K562 (cell line): Measurements from ENCODE around the gene GNG3. TPM values are rescaled to one million over a fixed set of nuclear protein-coding genes. Genes with fewer than 3 reads are reported as not detected.
A peak's percentile ranks its signal among the peaks of the same experiment; 100 is the strongest.

Experiments used
- FOXJ3 ChIP-seq: sonication (generic); formaldehyde crosslinking; IDR thresholded peaks from 2 replicates; pipeline ENCODE4 v1.4.0; 2020; ENCODE audit warnings: mild to moderate bottlenecking, missing genetic modification reagents
- IRF2 ChIP-seq: sonication (generic); formaldehyde crosslinking; IDR thresholded peaks from 2 replicates; pipeline ENCODE4 v1.8.1; 2022; ENCODE audit warnings: mild to moderate bottlenecking, missing genetic modification reagents
- LARP7 ChIP-seq: fragments of 450-650 bp; IDR thresholded peaks from 2 replicates; pipeline ENCODE4 v1.6.1; 2016
- MCM5 ChIP-seq: fragments of 450-650 bp; IDR thresholded peaks from 2 replicates; pipeline ENCODE4 v1.6.1; 2016; ENCODE audit warnings: low read depth
- RAD21 ChIP-seq, 2 experiments: fragments of 250-450 bp in 1 of 2; fragments of 450-650 bp in 1 of 2; sonication (Bioruptor Pico) in 1 of 2; formaldehyde crosslinking in 1 of 2; IDR thresholded peaks in 1 of 2; conservative IDR thresholded peaks in 1 of 2; 2 replicates each; pipeline versions ENCODE4 v1.4.0 to v1.8.0; 2020 to 2022; ENCODE audit warnings: mild to moderate bottlenecking in 2 of 2, moderate library complexity in 1 of 2
- XRCC5 ChIP-seq: fragments of 200-400 bp; formaldehyde crosslinking; IDR thresholded peaks from 2 replicates; pipeline ENCODE4 v1.6.1; 2017; ENCODE audit warnings: low read depth, mild to moderate bottlenecking, low read length
- ZNF311 ChIP-seq: fragments of 250-450 bp; sonication (Bioruptor Pico); IDR thresholded peaks from 2 replicates; pipeline ENCODE4 v1.4.0; 2020; ENCODE audit warnings: mild to moderate bottlenecking, moderate library complexity
- polyA plus RNA-seq, 8 experiments: library from polyadenylated mRNA; depleted of rRNA in 4 of 8; stranded (reverse) in 5 of 8; unstranded in 3 of 8; fragments of >200 nt; fragmentation: Nextera tagmentation in 2 of 8; fragmentation: Illumina TruSeq in 1 of 8; extraction: Ambion mirVana in 2 of 8; extraction: Trizol in 1 of 8; gene quantifications; 2 replicates each; pipeline versions ENCODE4 v1.2.1 to v1.2.3, GENCODE V29; 2011 to 2014; ENCODE audit warnings: inconsistent platforms in 1 of 8, missing spikeins in 1 of 8
- total RNA-seq, 7 experiments: library from RNA; depleted of rRNA in 6 of 7; stranded (reverse); fragments of >200 nt in 6 of 7; fragmentation: Illumina TruSeq in 2 of 7; extraction: Trizol in 2 of 7; gene quantifications; 2 replicates each; pipeline versions ENCODE4 v1.2.1 to v1.2.3, GENCODE V29; 2011 to 2021; ENCODE audit warnings: low replicate concordance in 1 of 7
- TF ChIP-seq, protein P1 (sequence below): fragments of 450-650 bp; IDR thresholded peaks from 2 replicates; pipeline ENCODE4 v1.6.1; 2016
- TF ChIP-seq, protein P2 (sequence below), 2 experiments: fragments of 450-650 bp in 1 of 2; sonication (generic) in 1 of 2; formaldehyde crosslinking in 1 of 2; IDR thresholded peaks in 1 of 2; conservative IDR thresholded peaks in 1 of 2; 2 replicates each; pipeline versions ENCODE4 v1.6.1 to v1.8.1; 2016 to 2023; ENCODE audit warnings: mild to moderate bottlenecking in 2 of 2, moderate library complexity in 2 of 2, inconsistent platforms in 1 of 2, missing genetic modification reagents in 1 of 2
- TF ChIP-seq, protein P3 (sequence below): fragments of 250-450 bp; sonication (Bioruptor Pico); IDR thresholded peaks from 2 replicates; pipeline ENCODE4 v1.8.0; 2022; ENCODE audit warnings: moderate library complexity, mild to moderate bottlenecking, inconsistent platforms

Gene GNG3
- total and polyA plus RNA-seq, 9 of the 15 experiments (the other 6 are each of a cell fraction or from before 2014, with no cell fraction given): 0.07 TPM; not detected in 8

DNA sequence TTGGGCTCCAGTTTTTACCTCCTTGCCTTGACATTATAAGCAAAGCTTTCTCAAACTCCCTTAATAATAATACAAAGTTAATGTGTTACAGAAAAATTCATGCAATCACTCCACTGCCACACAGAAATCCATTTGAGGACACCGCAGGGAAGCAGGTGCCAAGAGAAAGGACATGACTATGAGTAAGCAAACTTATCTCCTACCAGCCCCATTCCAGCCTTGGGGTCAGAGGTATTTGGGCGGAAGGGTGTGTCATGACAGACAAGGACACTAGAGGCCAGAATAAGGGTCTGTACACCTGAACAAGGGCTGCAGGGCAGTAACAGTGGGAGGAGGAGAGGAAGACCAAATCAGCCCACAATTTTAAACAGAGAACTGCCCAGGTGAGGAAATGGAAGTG lies 5.9 kb downstream of the GNG3 start (continued):
- peak in 1 of 2 experiments; percentile 9; a peak in 1 of 4 replicates for TF ChIP-seq RAD21 (CRISPR knock-in tag; conservative IDR thresholded peaks at IDR 0.05 in 1 of 2, IDR thresholded peaks at IDR 0.05 in 1 of 2)
- TF ChIP-seq FOXJ3: no peak
- TF ChIP-seq, protein P1, sequence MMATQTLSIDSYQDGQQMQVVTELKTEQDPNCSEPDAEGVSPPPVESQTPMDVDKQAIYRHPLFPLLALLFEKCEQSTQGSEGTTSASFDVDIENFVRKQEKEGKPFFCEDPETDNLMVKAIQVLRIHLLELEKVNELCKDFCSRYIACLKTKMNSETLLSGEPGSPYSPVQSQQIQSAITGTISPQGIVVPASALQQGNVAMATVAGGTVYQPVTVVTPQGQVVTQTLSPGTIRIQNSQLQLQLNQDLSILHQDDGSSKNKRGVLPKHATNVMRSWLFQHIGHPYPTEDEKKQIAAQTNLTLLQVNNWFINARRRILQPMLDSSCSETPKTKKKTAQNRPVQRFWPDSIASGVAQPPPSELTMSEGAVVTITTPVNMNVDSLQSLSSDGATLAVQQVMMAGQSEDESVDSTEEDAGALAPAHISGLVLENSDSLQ: peak; percentile 14; the same call in 1 of the 2 replicates
- TF ChIP-seq IRF2: no peak
- TF ChIP-seq MCM5: no peak
- no peak for TF ChIP-seq ZNF311 (CRISPR knock-in tag)
- TF ChIP-seq, protein P2, sequence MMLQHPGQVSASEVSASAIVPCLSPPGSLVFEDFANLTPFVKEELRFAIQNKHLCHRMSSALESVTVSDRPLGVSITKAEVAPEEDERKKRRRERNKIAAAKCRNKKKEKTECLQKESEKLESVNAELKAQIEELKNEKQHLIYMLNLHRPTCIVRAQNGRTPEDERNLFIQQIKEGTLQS (IDR thresholded peaks at IDR 0.05): peak; percentile 23; the same call in 1 of the 2 replicates
- TF ChIP-seq, protein P2 (CRISPR knock-in tag; conservative IDR thresholded peaks at IDR 0.05): no peak
- TF ChIP-seq, protein P3, sequence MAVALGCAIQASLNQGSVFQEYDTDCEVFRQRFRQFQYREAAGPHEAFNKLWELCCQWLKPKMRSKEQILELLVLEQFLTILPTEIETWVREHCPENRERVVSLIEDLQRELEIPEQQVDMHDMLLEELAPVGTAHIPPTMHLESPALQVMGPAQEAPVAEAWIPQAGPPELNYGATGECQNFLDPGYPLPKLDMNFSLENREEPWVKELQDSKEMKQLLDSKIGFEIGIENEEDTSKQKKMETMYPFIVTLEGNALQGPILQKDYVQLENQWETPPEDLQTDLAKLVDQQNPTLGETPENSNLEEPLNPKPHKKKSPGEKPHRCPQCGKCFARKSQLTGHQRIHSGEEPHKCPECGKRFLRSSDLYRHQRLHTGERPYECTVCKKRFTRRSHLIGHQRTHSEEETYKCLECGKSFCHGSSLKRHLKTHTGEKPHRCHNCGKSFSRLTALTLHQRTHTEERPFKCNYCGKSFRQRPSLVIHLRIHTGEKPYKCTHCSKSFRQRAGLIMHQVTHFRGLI (CRISPR knock-in tag): no peak
- TF ChIP-seq LARP7: no peak
- TF ChIP-seq XRCC5: no peak
